ENCODE data around the gene CAVIN2. TPM values are rescaled to one million over a fixed set of nuclear protein-coding genes. Genes with fewer than 3 reads are reported as not detected.

Gene CAVIN2
- total RNA-seq, 6 experiments from 2014 or later = 3.1 to 15.9 (median 14.5) TPM

GRCh38 chr2:191804766-191805165, 42.1 kb downstream of the CAVIN2 start:
- Mint-ChIP-seq H3K27ac (no peak overlapping the region), H3K27me3 (ENCODE audit: insufficient read depth) (peaks cover 2% of the 10 kb centered on the region; the same call in 1 of the 2 replicates), H3K4me1 (ENCODE audit: low read depth) (no peaks in the 10 kb centered on the region), H3K36me3 (ENCODE audit: low read depth) (no peaks in the 10 kb centered on the region), H3K4me3 (no peak overlapping the region), H3K9me3 (no peaks in the 10 kb centered on the region)
- TF ChIP-seq, protein P1, sequence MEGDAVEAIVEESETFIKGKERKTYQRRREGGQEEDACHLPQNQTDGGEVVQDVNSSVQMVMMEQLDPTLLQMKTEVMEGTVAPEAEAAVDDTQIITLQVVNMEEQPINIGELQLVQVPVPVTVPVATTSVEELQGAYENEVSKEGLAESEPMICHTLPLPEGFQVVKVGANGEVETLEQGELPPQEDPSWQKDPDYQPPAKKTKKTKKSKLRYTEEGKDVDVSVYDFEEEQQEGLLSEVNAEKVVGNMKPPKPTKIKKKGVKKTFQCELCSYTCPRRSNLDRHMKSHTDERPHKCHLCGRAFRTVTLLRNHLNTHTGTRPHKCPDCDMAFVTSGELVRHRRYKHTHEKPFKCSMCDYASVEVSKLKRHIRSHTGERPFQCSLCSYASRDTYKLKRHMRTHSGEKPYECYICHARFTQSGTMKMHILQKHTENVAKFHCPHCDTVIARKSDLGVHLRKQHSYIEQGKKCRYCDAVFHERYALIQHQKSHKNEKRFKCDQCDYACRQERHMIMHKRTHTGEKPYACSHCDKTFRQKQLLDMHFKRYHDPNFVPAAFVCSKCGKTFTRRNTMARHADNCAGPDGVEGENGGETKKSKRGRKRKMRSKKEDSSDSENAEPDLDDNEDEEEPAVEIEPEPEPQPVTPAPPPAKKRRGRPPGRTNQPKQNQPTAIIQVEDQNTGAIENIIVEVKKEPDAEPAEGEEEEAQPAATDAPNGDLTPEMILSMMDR (IDR thresholded peaks at IDR 0.05) = no peak
- DNase-seq = no peak

DNA sequence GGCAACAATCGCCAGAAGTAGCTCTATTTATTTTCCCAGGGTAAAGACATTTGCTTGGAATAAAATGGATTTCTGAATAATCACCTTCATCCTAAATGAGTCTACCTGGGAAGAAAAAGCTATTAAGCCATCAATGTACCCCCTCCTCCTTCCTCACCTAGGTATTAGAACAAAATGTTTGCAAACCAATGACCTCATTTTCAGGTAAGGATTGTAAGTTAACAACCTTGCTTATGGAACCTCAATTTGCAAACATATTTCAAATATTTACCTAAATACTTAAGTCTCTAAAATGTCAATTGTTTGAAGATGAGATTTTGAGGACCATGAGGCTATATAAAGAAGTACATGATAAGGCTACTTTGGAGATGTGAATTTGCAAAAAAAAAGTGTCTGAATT, 43.9 kb downstream of the CAVIN2 start:
- no peaks in the 10 kb centered on the region for H3K4me1 Mint-ChIP-seq (ENCODE audit: low read depth)
- H3K27me3 Mint-ChIP-seq (ENCODE audit: insufficient read depth) = peaks cover 2% of the 10 kb centered on the region; the same call in 1 of the 2 replicates
- H3K9me3 Mint-ChIP-seq = no peaks in the 10 kb centered on the region
- TF ChIP-seq, protein P1 (IDR thresholded peaks at IDR 0.05) = no peak
- H3K27ac Mint-ChIP-seq = no peak overlapping the region
- no peaks in the 10 kb centered on the region for H3K36me3 Mint-ChIP-seq (ENCODE audit: low read depth)
- H3K4me3 Mint-ChIP-seq = no peak overlapping the region
- DNase-seq = no peak

DNA sequence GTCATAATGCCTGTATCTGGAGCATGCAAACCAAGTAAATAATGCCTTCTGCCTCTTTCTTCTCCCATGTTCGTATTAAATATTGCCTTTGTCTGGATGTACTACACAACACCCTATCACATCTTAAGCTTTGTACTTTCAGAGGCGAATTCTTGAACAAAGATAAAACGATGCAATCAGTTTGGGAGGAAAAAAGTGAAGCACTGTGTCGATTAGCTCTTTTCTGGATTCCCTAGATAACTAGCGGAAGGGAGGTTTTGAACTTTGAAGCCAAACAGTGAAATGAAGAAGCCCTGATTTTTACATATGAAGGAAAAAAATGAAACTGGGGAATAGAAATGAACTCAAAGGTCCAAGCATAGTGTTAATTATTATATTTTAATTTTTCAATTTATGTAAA, 44.7 kb downstream of the CAVIN2 start:
- Mint-ChIP-seq H3K4me1 (ENCODE audit: low read depth) (no peaks in the 10 kb centered on the region), H3K9me3 (no peaks in the 10 kb centered on the region), H3K36me3 (ENCODE audit: low read depth) (no peaks in the 10 kb centered on the region), H3K27ac (no peak overlapping the region), H3K4me3 (no peak overlapping the region), H3K27me3 (ENCODE audit: insufficient read depth) (peaks cover 2% of the 10 kb centered on the region; the same call in 1 of the 2 replicates)
- no peak for DNase-seq
- TF ChIP-seq, protein P1 (IDR thresholded peaks at IDR 0.05) = no peak

- Mint-ChIP-seq H3K9me3 (no peaks in the 10 kb centered on the region), H3K4me1 (ENCODE audit: low read depth) (no peaks in the 10 kb centered on the region), H3K27ac (no peak overlapping the region), H3K36me3 (ENCODE audit: low read depth) (no peaks in the 10 kb centered on the region), H3K27me3 (ENCODE audit: insufficient read depth) (peaks cover 2% of the 10 kb centered on the region; the same call in 1 of the 2 replicates), H3K4me3 (no peak overlapping the region)
- TF ChIP-seq, protein P1 (IDR thresholded peaks at IDR 0.05) = no peak
- no peak for DNase-seq
Measured at GRCh38 chr2:191800874-191801273, 46.0 kb downstream of the CAVIN2 start.

DNA sequence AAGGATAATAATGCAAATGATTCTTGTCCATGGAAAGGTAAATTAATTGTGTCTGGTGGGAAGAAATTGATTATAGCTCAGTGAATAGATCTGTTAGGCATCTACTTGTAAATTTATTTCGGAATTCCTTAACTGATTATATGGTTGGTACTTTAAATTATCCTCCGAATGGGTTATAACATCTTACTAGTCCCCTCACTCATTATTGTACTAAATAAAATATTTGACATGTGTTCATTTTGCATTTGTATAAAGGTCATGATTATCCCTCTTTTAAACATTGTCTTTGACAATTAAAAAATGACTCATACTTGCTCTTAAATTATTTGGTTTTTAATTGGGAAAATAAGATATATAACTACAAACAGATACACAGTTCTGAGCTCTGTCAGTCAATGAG, 47.4 kb downstream of the CAVIN2 start:
- no peaks in the 10 kb centered on the region for H3K36me3 Mint-ChIP-seq (ENCODE audit: low read depth)
- TF ChIP-seq, protein P1 (IDR thresholded peaks at IDR 0.05) = no peak
- no peak overlapping the region for H3K27ac Mint-ChIP-seq
- no peak overlapping the region for H3K4me3 Mint-ChIP-seq
- H3K27me3 Mint-ChIP-seq (ENCODE audit: insufficient read depth) = no peaks in the 10 kb centered on the region
- H3K4me1 Mint-ChIP-seq (ENCODE audit: low read depth) = no peaks in the 10 kb centered on the region
- no peaks in the 10 kb centered on the region for H3K9me3 Mint-ChIP-seq
- no peak for DNase-seq

Data from HFFc6 (cell line).